Stimulated activated CD8-positive, alpha-beta memory T cell treated with anti-CD3 and anti-CD28 coated beads, Interleukin-4, amount 100 ng/mL, for 1 hour (primary cell): ENCODE results near the gene SMG7.

Experiments used
- DNase-seq, 2 donors: peaks; one replicate each; pipeline ENCODE4 v3.0.0-alpha.2; 2020; ENCODE audit warnings: low read depth in 2 of 2, low spot score in 1 of 2

Gene SMG7

GRCh38 chr1:183508694-183509093 is 36.4 kb downstream of the SMG7 start:
- DNase-seq: no peak

GRCh38 chr1:183512450-183512849 is 40.2 kb downstream of the SMG7 start:
- no peak for DNase-seq

DNA sequence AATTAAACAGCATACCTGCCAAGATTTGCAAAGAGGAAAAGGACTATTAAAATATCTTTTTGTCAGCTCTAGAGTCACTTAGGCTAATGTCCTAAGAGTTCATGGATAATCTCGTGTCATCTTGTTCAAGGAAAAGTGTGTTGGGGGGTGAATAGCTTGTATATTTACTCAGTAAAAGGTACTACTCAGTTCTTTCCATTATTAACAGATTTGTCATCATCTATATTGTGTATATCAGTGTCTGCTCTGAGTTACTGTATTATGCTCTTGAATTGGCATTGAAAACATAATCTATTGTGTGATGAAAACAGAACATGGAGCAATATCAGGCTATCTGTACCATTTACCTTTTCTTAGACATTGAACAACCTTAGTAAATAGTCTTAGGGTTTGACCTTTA is 41.9 kb downstream of the SMG7 start:
- no peak for DNase-seq

DNA sequence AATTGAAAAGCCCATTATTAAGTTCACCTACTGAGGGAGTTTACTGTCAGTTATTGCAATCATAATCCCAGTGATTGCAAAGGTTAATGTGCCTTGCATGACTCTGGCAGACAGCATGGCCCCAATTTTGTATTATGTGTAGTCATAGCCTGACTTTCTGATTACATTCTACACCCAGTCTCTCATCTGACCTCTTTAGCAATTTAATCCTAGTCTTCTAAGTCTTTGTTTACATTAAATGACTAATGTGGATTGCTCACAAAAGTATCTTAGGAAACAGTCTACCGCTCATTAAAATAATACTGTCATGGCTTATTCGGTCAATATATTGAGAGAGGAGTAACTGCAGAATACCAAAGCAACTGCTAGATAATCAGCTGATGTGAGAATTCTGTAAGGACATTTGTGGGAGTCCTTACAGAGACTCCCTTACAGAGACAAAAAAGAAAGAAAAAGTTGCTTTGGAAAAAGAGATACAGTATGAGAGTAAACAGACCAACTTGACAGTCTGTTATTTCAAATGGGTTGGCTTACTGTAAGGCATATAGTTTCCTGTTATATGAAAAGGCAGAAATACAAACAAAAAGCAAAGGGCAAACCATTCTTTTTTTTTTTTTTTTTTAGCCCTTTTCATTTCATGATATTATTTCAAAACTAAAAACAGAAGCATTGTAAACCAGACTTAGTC is 42.8 kb downstream of the SMG7 start:
- DNase-seq: no peak

GRCh38 chr1:183516725-183517124 is 44.4 kb downstream of the SMG7 start:
- DNase-seq: no peak

- no peak for DNase-seq
Observed at GRCh38 chr1:183517401-183517800, 45.1 kb downstream of the SMG7 start.

DNA sequence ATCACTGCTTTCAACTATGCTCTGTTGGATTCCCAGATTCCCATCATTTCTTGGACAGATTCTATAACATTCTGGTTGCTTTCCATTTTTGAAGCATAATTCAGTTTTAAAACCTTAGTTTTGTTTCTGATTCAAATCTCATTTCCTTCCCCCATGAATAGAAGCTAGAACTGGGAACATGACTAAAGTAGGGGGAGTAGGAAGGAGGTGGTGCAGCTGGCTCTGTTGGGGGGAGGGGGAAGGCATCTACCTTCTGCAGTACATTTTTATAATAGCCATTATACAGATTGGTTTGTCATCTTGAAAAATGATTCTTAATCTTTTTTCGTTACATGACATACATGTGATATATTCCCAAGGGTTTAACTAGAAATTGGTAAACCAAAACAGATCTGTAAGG is 48.1 kb downstream of the SMG7 start:
- DNase-seq: no peak

DNA sequence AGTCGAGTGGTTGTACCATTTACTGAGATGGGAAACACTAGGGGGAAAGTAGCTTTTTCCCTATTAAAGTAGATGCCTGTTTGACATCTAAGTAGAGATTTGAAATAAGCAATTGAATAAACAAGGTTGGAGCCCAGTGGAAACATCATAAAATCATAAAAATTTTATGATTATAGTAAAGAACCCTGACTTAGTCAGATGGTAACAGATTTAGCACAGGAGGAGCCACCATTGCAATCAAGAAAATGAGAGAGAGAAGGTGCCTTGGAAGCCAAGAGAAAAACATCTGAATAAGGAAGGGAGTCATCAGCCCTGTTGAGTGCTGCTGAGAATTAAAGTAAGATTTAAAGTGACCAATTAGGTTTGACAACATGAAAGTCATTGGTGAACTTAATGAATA is 49.8 kb downstream of the SMG7 start:
- DNase-seq: no peak

- DNase-seq: no peak
Observed at GRCh38 chr1:183528577-183528976, 56.3 kb downstream of the SMG7 start.

DNA sequence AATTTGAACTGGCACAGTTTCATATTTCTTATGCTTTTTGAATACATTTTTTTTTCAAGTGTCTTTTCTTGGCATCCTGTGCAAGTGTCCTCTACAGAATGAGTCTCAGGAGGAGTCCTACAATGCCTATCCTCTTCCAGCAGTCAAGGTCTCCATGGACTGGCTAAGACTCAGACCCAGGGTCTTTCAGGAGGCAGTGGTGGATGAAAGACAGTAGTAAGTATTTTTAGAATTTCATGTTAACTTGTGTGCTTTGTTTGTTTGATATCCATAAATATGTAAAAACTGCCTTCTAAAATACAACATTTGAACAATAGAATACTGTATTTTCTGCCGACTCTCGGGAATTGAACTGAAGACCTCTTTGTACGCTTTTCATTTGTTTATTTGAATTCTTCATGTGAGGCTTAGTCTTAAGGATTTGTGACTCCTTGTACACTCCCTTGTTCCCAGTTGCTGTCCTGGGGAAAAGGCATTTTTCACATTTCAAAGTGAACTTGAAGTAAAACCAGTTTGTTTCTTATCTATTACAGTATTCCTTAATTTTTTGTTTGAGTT is 61.4 kb downstream of the SMG7 start:
- no peak for DNase-seq

DNA sequence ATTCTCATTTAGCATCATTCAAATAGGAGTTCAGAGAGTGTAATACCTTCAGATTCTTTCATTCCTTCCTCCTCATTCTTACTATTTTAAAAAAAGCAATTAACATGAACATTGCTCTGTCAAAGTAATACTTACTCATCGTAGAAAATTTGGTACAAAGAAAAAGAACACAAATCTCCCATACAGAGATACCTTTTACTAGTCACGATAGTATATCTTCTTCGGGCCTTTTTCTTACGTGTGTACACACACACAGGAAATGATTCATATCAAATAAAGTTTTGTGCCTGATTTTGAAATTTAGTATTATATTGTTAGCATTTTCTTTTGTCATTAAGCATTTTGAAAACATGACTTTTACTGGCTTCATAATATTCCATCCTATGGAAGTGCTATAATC is 65.1 kb downstream of the SMG7 start:
- no peak for DNase-seq

DNA sequence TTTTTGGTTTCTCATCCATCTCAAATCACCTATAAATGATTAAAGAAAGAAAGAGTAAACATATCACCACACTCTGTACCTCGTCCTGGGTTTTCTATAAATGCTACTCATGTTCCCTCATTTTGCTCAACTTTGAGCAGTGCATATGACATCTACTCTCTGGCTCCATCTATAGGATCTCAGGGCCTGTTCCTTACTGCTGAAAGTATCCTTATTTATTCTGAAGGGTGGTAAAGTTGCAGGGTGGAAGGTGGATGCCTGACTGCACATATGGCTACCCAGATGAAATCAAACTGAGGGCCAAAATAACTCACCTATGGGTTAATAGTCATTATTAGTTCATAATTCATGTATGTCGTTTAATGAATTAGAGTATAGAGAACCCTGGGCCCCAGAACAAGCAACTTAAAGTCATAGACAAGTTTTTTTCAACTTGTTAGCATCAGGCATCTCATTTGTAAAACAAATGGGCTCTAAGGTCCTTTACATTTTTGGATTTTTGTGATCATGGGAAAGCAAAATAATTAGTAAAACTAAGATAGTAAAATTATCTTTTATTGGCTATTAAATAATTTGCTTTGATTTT is 71.4 kb downstream of the SMG7 start:
- DNase-seq: no peak

DNA sequence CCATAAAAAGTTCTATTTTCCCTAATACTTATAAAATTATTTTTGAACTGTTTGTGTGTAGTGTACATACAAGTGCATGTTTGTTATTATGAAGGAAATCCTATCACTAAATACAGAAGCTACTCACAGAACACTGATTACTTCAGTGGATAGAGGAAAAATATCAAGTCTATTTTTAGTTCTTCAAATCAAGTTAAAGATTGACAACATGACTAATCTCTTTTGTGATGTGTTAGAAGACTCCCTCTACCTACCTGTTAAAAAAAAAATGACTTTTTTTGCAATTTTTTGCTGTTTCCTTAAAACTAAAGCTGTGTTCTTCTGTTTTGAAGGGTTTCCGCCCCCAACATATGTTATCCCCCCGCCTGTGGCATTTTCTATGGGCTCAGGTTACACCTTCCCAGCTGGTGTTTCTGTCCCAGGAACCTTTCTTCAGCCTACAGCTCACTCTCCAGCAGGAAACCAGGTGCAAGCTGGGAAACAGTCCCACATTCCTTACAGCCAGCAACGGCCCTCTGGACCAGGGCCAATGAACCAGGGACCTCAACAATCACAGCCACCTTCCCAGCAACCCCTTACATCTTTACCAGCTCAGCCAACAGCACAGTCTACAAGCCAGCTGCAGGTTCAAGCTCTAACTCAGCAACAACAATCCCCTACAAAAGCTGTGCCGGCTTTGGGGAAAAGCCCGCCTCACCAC is 72.4 kb downstream of the SMG7 start:
- no peak for DNase-seq

GRCh38 chr1:183546427-183546826 is 74.1 kb downstream of the SMG7 start:
- no peak for DNase-seq

- DNase-seq: no peak
Observed at GRCh38 chr1:183548116-183548515, 75.8 kb downstream of the SMG7 start.

DNA sequence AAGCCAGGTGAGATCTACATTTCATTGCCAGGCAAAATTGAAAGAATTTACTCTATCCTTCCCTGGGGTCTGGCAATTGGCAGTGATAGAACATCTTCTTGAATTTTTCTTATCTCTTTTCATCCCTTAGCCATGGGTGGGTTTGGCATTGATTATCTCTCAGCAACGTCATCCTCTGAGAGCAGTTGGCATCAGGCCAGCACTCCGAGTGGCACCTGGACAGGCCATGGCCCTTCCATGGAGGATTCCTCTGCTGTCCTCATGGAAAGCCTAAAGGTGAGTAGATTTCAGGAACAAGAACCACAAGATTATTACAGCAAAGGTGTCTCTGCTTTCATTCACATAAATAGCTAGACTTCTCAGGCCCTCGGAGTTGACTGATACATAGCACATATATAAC is 78.6 kb downstream of the SMG7 start:
- no peak for DNase-seq

GRCh38 chr1:183551924-183552323 is 79.6 kb downstream of the SMG7 start:
- DNase-seq: no peak

DNA sequence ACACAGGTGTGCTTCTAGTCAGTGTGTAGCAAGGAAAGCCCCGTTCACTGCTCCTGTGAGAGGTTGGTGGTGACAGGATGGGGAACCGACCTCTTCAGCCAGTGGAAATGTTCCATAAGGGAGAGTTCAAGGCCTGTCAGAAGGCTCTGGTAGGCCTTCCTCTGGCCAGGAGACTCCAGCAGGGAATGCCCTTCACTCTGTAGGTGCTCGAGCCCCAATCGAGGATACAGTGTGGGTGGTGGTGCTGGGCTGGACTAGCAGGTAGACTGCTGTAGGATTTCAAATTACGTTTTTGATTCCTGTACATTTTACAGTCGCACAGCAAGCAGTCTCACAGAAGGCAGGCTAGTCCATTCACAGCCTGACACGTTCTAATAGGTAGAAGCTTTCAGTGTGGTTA is 80.1 kb downstream of the SMG7 start:
- no peak for DNase-seq

DNA sequence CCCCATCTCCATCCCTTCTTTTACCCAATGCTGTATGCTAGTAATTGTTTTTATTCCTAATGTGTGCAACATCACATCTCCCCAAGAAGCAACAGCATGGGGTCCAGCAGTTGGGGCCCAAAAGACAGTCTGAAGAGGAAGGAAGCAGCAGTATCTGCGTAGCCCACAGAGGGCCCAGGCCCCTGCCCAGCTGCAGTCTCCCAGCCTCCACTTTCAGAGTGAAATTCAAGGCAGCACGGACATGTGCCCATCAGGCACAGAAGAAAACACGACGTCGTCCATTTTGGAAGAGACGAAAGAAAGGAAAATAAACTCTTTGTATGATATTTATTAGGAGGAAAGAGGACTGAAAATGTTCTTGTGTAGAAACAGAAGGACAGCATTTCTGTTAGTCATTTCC is 80.6 kb downstream of the SMG7 start:
- DNase-seq: no peak

DNA sequence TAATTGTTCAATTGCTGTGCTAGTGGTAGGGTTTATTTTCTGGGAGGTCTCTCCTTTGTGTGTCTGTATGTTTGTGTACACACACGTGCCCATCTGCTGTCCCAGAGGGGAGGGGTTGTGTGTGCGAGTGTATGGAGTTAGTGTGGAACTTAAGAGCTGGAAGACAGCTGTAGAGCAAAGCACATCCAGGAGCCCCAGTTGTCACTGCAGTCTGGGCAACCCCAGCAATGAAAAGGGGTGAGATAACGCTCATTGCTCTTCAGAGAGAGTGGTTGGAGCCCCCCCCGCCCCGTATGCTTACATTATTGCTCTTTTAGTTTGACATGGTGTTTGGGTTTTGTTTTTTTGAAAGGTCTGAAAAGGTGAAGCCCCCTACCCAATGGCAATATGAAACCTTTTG is 81.0 kb downstream of the SMG7 start:
- DNase-seq: no peak

DNA sequence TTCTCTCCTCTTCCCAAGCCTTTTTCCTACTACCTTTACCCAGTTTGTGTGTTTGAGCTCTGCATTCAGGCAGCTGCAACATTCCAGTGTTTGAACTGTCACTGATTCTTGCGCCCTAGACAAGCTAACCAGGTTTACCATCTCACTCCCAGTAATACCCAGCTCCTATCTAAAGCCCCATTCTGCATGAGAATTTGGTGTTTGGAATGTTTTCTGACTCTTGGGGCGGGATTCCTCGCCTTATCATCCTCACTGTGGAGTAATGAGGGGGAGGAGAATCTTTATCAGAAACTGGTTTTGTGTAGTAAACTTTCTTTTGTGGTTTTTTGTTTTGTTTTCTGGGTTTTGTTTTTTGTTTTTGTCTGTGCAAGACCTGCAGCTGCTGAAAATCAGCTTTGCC is 81.5 kb downstream of the SMG7 start:
- DNase-seq: no peak

DNA sequence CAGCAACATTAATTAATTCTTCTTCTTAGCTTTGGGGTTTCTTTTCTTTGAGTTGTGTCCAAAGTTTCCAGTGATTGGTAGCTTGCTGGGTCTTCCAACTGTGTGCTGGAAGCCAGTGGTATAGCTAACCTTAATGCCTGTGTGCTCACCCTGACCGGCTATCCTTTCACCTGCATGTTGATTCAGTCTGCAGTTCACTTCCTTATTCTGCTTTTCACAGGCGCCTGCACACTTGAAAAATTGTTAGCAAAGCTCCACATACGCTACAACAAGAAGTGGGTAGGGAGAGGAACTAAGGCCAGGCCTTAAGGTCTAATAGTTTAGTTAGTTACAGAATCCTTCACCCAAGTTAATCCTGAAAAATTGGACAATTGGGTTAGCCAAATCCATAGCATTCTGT is 82.3 kb downstream of the SMG7 start:
- DNase-seq: no peak
